DMS53 treated with DMSO at 0.1 percent for 48 hours (cell line): ENCODE measurements around the gene FAM193B.

Experiments used
- DNase-seq: peaks from one replicate; lab custom pipeline; 2025; ENCODE audit not compliant: unreplicated experiment; lab: John Stamatoyannopoulos, UW

FAM193B gene

DNA sequence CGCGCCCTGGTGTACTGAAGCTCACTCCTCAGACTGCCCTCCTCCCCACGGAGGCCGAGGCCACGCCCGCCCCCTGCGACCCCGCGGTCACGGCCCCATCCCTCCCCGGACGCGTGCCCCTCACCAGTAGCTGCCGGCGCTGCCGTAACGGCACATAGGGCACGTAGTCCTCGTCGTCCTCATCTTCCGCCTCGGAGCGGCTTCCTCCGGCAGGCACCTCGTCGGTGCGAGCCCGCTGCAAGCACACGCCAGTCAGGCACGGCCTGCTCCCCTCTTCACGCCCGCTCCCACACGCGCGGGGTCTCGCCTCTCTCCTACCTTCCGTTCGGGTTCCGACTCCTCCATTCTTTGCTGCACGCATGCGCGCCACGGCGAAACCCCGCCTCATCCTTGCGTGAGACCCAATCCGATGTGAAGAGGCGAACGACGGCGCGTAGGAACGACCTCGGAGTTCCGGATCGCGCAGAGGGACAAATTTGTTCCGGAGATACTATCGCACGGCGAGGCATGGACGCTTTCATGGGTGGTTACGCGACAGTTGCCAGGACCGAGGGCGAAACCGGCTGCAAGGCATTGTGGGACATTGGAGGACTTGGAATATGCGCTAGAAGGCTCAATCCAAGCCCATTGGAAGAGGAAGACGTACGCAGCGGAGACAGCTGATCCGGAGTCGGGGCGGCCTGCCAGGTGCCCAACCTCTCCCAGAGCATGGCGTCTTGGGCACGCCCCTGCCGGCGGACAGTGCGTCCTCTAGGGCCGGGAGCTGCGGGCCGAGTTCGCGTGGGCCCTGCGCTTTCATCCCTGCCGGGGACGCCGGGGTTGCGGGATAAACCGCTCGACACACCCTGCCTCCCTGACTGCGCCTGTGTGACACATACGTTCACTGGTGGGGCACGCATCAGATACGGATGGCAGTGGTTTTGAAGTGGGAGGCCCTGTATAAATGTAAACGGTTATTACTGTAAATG is 37.5 kb downstream of the FAM193B start, which contains the start of gene DDX41:
Gene DDX41 (minus strand): TSS at position 361 of the 968 bp plus-strand sequence. CDS start 16 bp downstream, at position 345.
- DNase-seq: peak; percentile 98

- no peak for DNase-seq
Measured at GRCh38 chr5:177515580-177515979, 38.8 kb downstream of the FAM193B start.

DNA sequence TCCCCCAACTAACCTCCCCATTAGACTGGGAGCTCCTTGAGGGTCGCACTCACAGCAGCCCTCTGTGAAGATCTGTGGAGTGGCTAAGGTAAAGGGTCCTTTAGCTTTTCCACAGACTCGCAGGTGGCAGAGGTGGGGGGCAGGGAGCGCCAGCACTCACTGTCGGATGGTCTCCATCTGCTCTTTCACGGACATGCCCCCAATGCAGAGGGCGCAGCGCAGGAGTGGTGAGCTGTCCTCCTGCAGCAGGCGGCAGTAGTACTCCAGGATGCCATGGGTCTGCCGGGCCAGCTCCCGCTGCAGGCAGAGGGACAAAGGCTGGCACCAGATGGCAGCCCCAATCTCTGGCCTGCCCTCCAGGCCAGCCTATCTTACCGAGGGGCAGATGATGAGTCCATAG is 39.8 kb downstream of the FAM193B start:
- no peak for DNase-seq

- DNase-seq: no peak
Measured at GRCh38 chr5:177513500-177513899, 40.9 kb downstream of the FAM193B start.

- no peak for DNase-seq
Measured at GRCh38 chr5:177512736-177513380, 41.5 kb downstream of the FAM193B start.

- no peak for DNase-seq
Measured at GRCh38 chr5:177511796-177512675, 42.3 kb downstream of the FAM193B start.

DNA sequence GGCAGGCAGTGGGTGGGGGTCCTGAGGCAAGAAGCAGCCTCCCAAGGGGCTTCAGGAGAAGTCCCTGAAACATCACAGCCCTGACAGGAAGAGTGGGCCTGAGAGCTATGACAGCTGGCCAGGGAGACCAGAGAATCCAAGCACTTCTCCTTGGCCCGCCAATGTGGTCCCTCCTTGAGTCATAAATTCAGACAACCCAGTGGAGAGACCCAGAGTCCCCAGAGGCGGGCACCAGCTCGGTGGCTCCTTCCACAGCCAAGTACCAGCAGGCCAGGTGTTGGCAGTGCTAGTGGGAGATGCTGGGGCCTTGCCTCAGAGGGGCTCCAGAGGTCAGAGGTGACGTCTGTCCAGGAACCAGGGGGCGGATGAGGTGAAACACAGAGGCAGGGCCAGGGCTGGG is 43.2 kb downstream of the FAM193B start:
- DNase-seq: no peak

GRCh38 chr5:177510567-177511053 is 43.8 kb downstream of the FAM193B start:
- no peak for DNase-seq

GRCh38 chr5:177509991-177510566 is 44.3 kb downstream of the FAM193B start:
- DNase-seq: no peak

DNA sequence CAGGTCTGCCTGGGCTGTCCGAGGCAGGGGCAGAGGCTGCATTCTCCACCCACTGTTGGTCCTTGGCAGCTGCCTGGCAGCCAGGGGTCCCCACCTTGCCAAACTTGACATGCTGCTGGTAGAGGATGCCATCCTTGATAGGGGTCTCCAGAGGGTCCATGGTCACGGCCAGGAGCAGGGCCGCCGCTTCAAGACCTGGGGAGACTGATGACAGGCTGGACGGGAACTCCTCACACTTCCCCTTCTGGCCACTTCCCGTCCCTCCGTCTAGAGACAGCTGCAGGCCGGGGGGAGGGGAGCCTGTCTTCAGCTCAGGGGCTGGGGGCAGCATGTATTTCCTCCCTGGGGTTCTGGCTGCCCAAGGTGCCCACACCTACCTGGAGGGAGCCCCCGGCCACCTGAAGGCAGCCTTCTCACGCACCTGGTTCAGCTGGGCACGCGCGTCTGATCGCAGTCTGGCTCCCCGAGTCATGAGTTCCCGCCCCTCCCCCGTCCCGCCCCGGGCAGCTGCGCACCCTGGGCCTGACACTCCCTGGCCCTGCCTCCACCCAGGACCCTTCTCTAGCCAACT is 44.9 kb downstream of the FAM193B start, which contains the start of gene DOK3:
Gene DOK3 (minus strand): TSS at position 446 of the 571 bp plus-strand sequence. CDS start 286 bp downstream, at position 160.
- DNase-seq: peak; percentile 47

- DNase-seq: no peak
Measured at GRCh38 chr5:177508837-177509236, 45.5 kb downstream of the FAM193B start.

DNA sequence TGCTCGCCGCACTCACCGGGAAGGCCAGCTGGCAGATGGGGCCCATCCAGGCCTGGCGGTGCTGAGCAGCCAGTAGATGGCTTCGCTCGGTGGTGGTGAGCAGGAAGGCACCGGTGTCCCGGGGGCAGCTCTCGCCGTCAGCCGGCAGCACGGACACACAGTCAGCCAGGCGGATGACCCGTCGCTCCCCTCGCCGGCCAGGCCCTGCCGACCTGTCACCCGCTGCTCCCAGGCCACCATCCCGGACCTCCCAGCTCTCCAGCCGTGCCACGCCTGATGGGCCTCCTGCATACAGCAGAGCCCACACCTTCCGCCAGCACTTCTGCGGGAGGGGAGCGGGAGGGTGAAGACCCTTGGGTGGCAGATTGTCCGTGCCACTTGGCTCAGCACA is 46.1 kb downstream of the FAM193B start:
- no peak for DNase-seq

- no peak for DNase-seq
Measured at GRCh38 chr5:177507596-177508220, 46.7 kb downstream of the FAM193B start.

- DNase-seq: no peak
Measured at GRCh38 chr5:177507165-177507564, 47.2 kb downstream of the FAM193B start.

- no peak for DNase-seq
Measured at GRCh38 chr5:177505075-177505474, 49.3 kb downstream of the FAM193B start.

DNA sequence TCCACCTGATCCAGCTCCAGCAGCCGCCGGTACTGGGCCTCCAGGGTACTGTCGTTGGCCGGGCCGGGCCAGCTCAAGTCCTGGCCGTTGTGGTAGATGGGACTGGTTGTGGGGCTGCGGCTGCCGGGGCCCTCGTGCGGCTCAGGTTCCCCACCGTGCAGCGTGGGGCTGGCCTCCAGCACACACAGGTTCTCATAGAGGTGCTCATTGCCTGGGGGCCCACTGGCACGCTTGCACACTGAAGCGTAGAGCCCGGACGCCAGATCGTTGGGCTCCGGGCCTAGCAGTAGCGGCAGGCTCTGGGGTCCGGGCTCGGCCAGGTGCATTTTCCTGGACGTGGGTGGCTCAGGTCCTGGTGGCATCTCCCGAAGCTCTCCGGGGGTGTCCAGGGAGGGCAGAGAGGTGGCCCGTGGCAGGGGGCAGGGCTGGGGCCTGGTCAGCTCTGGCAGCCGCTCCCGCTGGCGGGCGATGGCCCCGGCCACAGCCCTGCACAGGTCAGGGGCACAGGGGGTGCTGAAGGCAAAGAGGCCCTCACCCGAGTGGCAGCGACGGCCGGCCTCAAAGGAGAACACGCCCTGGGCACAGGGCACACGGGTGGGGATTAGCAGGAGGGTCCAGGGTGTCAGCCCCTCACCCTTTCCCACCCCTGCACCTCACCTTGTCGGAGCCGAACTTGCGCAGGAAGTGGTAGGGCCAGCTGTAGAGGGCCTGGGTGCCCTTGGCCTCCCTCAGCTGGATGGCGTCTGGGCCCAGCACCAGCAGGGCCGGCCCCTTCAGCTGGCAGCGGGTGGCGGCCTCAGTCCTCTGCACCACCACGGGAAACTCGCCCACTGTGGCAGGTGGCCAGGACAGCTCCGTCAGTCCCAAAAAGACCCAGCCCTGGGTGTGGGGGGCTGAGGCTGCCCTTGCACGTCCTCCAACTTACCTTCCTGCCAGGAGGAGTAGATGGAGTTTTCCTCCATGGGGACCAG is 50.0 kb downstream of the FAM193B start:
- DNase-seq: no peak

GRCh38 chr5:177503351-177504085 is 50.8 kb downstream of the FAM193B start:
- DNase-seq: no peak

GRCh38 chr5:177502886-177503285 is 51.5 kb downstream of the FAM193B start:
- no peak for DNase-seq
